Kidney epithelial cell (primary cell): Measurements from ENCODE around the gene SV2B. TPM values are rescaled to one million over a fixed set of nuclear protein-coding genes. Genes with fewer than 3 reads are reported as not detected.

ENCODE experiments used
- DNase-seq: peaks from one replicate; pipeline ENCODE4 v3.0.0-alpha.2; 2010; ENCODE audit warnings: low read depth
- H3K27me3 ChIP-seq: 2 replicates; pipeline ENCODE4 v1.6.0; 2011; ENCODE audit warnings: low read length; ENCODE audit not compliant: control insufficient read depth, insufficient read depth
- H3K36me3 ChIP-seq: 2 replicates; pipeline ENCODE4 v1.5.1; 2011; ENCODE audit warnings: low read length; ENCODE audit not compliant: control insufficient read depth, insufficient read depth
- H3K4me3 ChIP-seq: 2 replicates; pipeline ENCODE4 v1.5.1; 2011; ENCODE audit warnings: low read depth, mild to moderate bottlenecking, control low read depth, low read length
- total RNA-seq: library from RNA; depleted of rRNA; stranded (reverse); fragments of >200 nt; gene quantifications from 2 replicates; pipeline ENCODE4 v1.2.3, GENCODE V29; 2015
- TF ChIP-seq, protein P1 (sequence below): IDR thresholded peaks from 2 replicates; pipeline ENCODE4 v1.5.1; 2011; ENCODE audit warnings: mild to moderate bottlenecking, moderate library complexity, low read length, control low read depth, inconsistent platforms; ENCODE audit not compliant: insufficient read depth, poor library complexity, severe bottlenecking

SV2B gene
- total RNA-seq, 1 donor from 2014 or later: 1.8 TPM

GRCh38 chr15:91270747-91271146 lies 170.7 kb downstream of the SV2B start:
- DNase-seq: no peak
- Histone ChIP-seq H3K36me3 (no peaks in the 10 kb centered on the region), H3K4me3 (no peak overlapping the region), H3K27me3 (peaks cover 3% of the 10 kb centered on the region)
- TF ChIP-seq, protein P1, sequence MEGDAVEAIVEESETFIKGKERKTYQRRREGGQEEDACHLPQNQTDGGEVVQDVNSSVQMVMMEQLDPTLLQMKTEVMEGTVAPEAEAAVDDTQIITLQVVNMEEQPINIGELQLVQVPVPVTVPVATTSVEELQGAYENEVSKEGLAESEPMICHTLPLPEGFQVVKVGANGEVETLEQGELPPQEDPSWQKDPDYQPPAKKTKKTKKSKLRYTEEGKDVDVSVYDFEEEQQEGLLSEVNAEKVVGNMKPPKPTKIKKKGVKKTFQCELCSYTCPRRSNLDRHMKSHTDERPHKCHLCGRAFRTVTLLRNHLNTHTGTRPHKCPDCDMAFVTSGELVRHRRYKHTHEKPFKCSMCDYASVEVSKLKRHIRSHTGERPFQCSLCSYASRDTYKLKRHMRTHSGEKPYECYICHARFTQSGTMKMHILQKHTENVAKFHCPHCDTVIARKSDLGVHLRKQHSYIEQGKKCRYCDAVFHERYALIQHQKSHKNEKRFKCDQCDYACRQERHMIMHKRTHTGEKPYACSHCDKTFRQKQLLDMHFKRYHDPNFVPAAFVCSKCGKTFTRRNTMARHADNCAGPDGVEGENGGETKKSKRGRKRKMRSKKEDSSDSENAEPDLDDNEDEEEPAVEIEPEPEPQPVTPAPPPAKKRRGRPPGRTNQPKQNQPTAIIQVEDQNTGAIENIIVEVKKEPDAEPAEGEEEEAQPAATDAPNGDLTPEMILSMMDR: no peak

DNA sequence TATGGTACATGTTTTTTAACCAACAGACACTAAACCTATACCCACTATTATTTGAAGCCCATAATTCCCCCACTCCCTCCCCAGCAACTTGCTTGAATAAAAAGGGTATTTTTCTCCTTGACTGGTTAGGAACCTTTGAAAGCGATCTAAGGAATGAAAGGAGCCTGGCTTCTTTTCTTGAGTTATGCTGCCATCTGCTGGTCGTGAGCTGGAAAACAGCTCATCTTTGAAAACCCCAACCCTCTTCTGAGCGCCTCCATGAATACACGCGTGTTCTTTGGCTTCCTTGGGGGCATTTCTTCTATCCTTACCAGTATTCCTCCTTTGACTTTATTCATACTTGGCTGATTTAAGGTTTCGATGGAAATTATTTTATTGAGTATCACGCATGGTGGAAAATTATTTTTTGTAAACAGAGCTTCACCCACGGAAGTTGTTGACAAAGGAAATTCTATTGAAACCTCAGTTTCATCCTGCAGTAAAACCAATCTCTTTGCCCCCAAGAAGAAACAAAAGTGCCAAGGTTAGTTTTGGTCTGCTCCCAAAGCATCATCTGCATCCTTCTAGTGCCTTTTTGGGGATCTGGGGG lies 171.6 kb downstream of the SV2B start:
- Histone ChIP-seq H3K36me3 (no peaks in the 10 kb centered on the region), H3K4me3 (no peak overlapping the region), H3K27me3 (peaks cover 3% of the 10 kb centered on the region)
- peak; percentile 7 for DNase-seq
- TF ChIP-seq, protein P1: peak; percentile 68

DNA sequence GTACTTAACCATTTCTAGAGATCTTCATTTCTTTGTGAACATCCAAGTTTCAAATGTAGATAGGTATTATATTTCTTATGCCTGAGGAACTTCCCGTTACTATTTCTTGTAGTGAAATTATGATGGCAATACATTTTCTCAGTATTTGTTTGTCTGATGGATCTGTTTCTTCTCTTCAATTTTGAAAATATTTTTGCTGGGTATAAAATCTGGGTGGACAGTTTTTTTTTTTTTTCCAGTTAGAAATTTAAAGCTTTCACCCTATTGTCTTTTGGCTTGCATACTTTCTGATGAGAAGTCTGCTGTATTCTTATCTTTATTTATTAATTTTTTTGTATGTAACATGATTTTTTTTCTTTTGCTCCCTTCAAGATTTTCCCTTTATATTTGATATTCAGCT lies 175.8 kb downstream of the SV2B start:
- no peaks in the 10 kb centered on the region for H3K36me3 ChIP-seq
- no peak for DNase-seq
- TF ChIP-seq, protein P1: no peak
- H3K4me3 ChIP-seq: no peak overlapping the region
- peaks cover 2% of the 10 kb centered on the region for H3K27me3 ChIP-seq

GRCh38 chr15:91278951-91279350 lies 178.9 kb downstream of the SV2B start:
- Histone ChIP-seq H3K27me3 (no peaks in the 10 kb centered on the region), H3K36me3 (no peaks in the 10 kb centered on the region), H3K4me3 (no peak overlapping the region)
- DNase-seq: no peak
- TF ChIP-seq, protein P1: no peak

DNA sequence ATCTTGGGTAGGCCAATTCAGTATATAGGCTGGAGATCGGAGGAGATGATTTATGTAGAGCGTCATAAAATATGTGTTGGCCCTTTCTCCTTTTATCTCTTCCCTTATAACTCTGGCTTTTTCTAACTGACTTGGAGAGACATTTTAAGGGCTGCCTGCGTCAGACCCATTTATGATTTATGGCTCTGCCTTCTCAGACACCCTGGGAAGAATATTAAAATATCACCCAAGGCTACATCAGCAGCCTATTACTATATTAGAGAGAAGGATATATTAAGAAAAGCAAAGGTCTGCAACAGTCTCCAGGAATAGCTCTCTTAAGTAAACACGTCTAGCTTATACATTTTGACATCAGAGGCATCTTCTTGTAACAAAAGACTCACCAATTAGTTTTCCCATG lies 179.4 kb downstream of the SV2B start:
- Histone ChIP-seq H3K27me3 (no peaks in the 10 kb centered on the region), H3K36me3 (no peaks in the 10 kb centered on the region), H3K4me3 (no peak overlapping the region)
- no peak for DNase-seq
- TF ChIP-seq, protein P1: no peak

- TF ChIP-seq, protein P1: no peak
- H3K27me3 ChIP-seq: no peaks in the 10 kb centered on the region
- DNase-seq: no peak
- no peak overlapping the region for H3K4me3 ChIP-seq
- no peaks in the 10 kb centered on the region for H3K36me3 ChIP-seq
These were observed 181.9 kb downstream of the SV2B start for GRCh38 chr15:91281947-91282346.
